Activated CD8-positive, alpha-beta T cell treated with anti-CD3 and anti-CD28 coated beads, Interleukin-2, amount 10 ng/mL, durations not matched to agents 7 days and 5 days (primary cell): ENCODE results near the gene RNF7. TPM values are rescaled to one million over a fixed set of nuclear protein-coding genes. Genes with fewer than 3 reads are reported as not detected.

Source experiments
- ATAC-seq: fragments of 150-1000 bp; cut with Tn5 transposase; one replicate; pipeline ENCODE4 v1.10.0; 2021; ENCODE audit warnings: moderate library complexity
- CTCF ChIA-PET: fragments of 350-600 bp; sonication (Branson Sonifier 250); formaldehyde crosslinking; loops from one replicate; lab custom pipeline; 2021; ENCODE audit warnings: antibody characterized with exemption; lab: Charles Lee
- POLR2A ChIA-PET: fragments of 350-600 bp; sonication (Branson Sonifier 250); formaldehyde crosslinking; loops from one replicate; lab custom pipeline; 2021; ENCODE audit warnings: antibody characterized with exemption; lab: Charles Lee
- DNase-seq: peaks from one replicate; pipeline ENCODE4 v3.0.0-alpha.2; 2020
- H3K27ac Mint-ChIP-seq: one replicate; pipeline ENCODE4 v1.8.0; 2021; ENCODE audit warnings: mild to moderate bottlenecking, mixed read lengths
- H3K27me3 Mint-ChIP-seq: one replicate; pipeline ENCODE4 v1.8.0; 2021; ENCODE audit warnings: low read depth, mixed read lengths
- H3K36me3 Mint-ChIP-seq: one replicate; pipeline ENCODE4 v1.8.0; 2021; ENCODE audit warnings: low read depth, mixed read lengths
- H3K4me1 Mint-ChIP-seq: one replicate; pipeline ENCODE4 v1.8.0; 2021; ENCODE audit warnings: low read depth, mixed read lengths
- H3K4me3 Mint-ChIP-seq: one replicate; pipeline ENCODE4 v1.8.0; 2021; ENCODE audit warnings: mild to moderate bottlenecking, mixed read lengths
- H3K9me3 Mint-ChIP-seq: one replicate; pipeline ENCODE4 v1.8.0; 2022; ENCODE audit warnings: mixed read lengths; ENCODE audit not compliant: insufficient read depth
- total RNA-seq, 2 experiments: library from RNA; stranded (reverse); gene quantifications; one replicate each; pipeline ENCODE4 v1.2.3, GENCODE V29; 2021

Gene RNF7
- total RNA-seq, 2 experiments from 2014 or later, result 58.5 to 61.2 TPM

DNA sequence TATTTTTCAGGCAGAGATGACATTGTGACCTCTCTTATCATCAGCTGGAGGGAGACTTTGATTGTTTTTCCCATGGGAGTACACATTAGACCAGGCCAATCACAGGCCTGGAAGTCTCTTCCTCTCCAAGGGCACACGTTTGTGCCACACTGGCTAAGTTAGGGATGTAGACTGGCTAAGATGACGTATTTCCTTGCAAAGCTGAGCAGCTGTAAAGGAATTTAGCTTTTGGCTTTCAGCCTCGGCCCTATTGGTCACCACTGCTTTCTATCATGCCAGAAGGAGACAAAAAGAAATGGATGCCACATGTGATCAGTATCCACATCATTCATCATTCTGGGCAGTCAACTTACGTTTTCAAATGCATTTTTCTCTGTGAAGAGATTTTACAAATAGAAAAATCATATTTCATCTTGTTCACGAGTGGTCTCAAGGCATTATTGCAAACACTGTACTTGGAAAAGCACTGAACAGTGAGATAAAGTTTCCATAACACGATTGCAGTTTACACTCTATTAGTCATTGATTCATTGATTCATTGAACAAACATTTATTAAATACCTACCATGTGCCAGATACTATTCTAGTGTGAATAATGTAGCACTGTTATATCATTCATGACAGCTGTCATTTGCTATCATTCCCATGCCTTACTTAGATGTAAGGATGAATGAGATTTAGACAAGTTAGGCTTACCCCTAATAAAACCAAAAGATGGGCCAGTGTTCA, 27.0 kb upstream of the RNF7 start:
- Mint-ChIP-seq H3K4me3 (no peak overlapping the region), H3K9me3 (no peaks in the 10 kb centered on the region), H3K36me3 (no peaks in the 10 kb centered on the region), H3K4me1 (no peaks in the 10 kb centered on the region), H3K27ac (no peak overlapping the region), H3K27me3 (peaks cover 1% of the 10 kb centered on the region)
- DNase-seq (no peak), ATAC-seq (no peak)
- ChIA-PET POLR2A (no interaction called here), CTCF (no interaction called here)

DNA sequence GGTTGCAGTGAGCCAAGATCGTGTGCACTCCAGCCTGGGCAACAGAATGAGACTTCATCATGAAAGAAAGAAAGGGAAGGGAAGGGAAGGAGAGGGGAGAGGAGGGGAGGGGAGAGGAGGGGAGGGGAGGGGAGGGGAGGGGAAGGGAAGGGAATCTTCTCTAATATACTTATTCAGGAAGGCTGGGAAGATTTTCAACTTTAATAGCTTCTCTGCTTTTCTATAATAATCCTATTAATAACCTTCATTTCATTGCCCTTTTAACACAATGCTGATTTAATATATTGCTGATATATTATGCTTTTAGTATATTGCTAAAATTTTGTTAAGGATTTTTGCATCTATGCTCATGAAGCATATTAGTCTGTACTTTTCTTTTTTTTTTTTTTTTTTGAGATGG, 23.4 kb upstream of the RNF7 start:
- ChIA-PET POLR2A (no interaction called here), CTCF (no interaction called here)
- no peak for DNase-seq
- no peak overlapping the region for H3K27ac Mint-ChIP-seq
- H3K36me3 Mint-ChIP-seq, result no peaks in the 10 kb centered on the region
- H3K9me3 Mint-ChIP-seq, result peaks cover 4% of the 10 kb centered on the region
- H3K4me3 Mint-ChIP-seq, result no peak overlapping the region
- H3K4me1 Mint-ChIP-seq, result no peaks in the 10 kb centered on the region
- H3K27me3 Mint-ChIP-seq, result peaks cover 6% of the 10 kb centered on the region
- ATAC-seq, result no peak

DNA sequence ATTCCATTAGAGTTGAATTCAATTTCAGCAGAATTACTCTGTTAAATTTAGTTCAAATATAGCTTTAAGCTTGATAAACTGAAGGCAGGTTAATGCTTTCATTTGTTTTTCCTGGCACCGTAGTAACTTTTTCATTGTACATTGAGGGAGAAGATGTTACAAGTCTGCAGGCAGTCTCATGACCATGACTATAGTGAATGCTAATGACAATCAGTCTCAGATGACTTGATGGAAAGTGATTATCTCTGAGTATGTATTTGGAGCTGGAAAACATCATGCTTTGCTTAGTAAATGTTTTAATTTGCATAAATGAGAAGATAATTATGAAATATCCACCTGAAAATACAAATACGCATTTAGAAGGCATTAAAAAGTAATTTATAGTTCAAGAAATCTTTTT, 16.0 kb upstream of the RNF7 start:
- CTCF ChIA-PET, result interaction anchor here (1.0 to 1.1 kb wide), 2 partner anchors 11 to 191 kb away, joined by 3 read pairs; no protein-coding TSS in a partner anchor
- peaks cover 10% of the 10 kb centered on the region for H3K27me3 Mint-ChIP-seq
- no peaks in the 10 kb centered on the region for H3K36me3 Mint-ChIP-seq
- POLR2A ChIA-PET, result no interaction called here
- H3K4me3 Mint-ChIP-seq, result no peak overlapping the region
- H3K27ac Mint-ChIP-seq, result no peak overlapping the region
- ATAC-seq (no peak), DNase-seq (no peak)
- H3K9me3 Mint-ChIP-seq, result peaks cover 3% of the 10 kb centered on the region
- H3K4me1 Mint-ChIP-seq, result no peaks in the 10 kb centered on the region

DNA sequence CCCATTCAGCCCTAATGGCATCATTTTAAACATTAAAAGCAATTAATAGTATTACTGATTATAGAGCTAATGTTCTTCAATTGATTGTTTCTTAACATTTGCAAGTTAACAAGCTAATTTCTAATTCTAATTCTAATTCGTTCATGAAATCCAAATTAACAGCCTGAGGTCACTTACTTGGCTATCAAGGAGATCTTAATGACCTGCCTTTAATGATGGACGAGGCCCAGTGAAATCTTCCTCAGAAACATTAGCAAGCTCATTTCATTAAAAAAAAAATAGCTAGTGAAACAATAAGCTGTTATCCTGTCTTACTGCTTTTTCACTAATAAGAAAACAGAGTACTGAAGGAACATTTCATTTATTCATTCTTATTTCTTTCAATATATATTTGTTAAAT, 15.4 kb upstream of the RNF7 start:
- no peaks in the 10 kb centered on the region for H3K4me1 Mint-ChIP-seq
- peaks cover 12% of the 10 kb centered on the region for H3K27me3 Mint-ChIP-seq
- H3K27ac Mint-ChIP-seq, result no peak overlapping the region
- ChIA-PET POLR2A (no interaction called here), CTCF (interaction anchor here (0.7 to 1.1 kb wide), 4 partner anchors 11 to 190 kb away, joined by 3 read pairs; no protein-coding TSS in a partner anchor)
- ATAC-seq (no peak), DNase-seq (no peak)
- H3K4me3 Mint-ChIP-seq, result no peak overlapping the region
- no peaks in the 10 kb centered on the region for H3K36me3 Mint-ChIP-seq
- no peaks in the 10 kb centered on the region for H3K9me3 Mint-ChIP-seq

DNA sequence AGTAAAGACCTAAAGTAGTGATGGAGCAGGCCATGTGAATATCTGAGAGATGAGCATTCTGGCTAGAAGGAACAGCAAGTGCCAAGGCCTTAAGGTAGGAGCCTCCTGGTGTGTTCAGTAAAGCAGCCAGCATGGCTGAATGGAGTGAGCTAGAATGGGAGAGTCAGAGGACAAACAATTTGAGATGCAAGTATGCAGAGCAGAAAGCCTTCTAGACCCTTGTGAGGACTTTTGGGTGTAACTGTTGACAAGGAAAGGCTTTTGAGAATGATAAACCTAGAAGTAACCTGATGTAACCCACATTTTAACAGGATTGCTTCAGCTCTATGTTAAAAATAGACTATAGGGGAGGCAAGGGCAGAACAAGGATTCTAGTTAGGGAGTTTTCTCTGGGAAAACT, 14.8 kb upstream of the RNF7 start:
- Mint-ChIP-seq H3K27me3 (peaks cover 15% of the 10 kb centered on the region), H3K4me3 (no peak overlapping the region), H3K9me3 (no peaks in the 10 kb centered on the region), H3K27ac (no peak overlapping the region), H3K36me3 (no peaks in the 10 kb centered on the region), H3K4me1 (no peaks in the 10 kb centered on the region)
- ChIA-PET POLR2A (no interaction called here), CTCF (interaction anchor here (0.7 to 1.1 kb wide), 3 partner anchors 10 to 162 kb away, joined by 3 read pairs; no protein-coding TSS in a partner anchor)
- DNase-seq (no peak), ATAC-seq (no peak)

DNA sequence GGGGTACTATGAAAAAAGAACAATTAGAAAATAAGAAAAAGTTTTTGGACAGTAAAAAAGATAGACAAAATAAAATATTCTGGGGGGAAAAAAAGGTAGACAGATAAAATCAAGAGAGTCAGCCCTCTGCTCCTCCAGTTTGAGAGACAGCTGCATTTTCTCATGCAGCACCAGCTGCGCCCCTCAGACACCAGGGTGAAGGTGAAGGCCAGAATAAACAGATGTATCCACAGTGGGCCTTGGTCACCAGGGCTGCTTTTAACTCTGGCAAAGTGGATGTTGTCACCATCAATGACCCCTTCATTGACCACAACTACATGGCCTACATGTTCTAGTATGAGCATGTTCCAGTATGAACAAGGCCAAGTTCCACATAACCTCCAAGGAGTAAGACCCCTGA, 13.9 kb upstream of the RNF7 start:
- Mint-ChIP-seq H3K9me3 (no peaks in the 10 kb centered on the region), H3K36me3 (no peaks in the 10 kb centered on the region), H3K27me3 (peaks cover 18% of the 10 kb centered on the region), H3K27ac (no peak overlapping the region), H3K4me1 (no peaks in the 10 kb centered on the region), H3K4me3 (no peak overlapping the region)
- ATAC-seq (no peak), DNase-seq (no peak)
- POLR2A ChIA-PET, result interaction anchor here (0.6 kb wide), 1 partner anchor 208 kb away, joined by 3 read pairs; no protein-coding TSS in a partner anchor
- CTCF ChIA-PET, result interaction anchor here (1.3 kb wide), 1 partner anchor 148 kb away, joined by 3 read pairs; no protein-coding TSS in a partner anchor

DNA sequence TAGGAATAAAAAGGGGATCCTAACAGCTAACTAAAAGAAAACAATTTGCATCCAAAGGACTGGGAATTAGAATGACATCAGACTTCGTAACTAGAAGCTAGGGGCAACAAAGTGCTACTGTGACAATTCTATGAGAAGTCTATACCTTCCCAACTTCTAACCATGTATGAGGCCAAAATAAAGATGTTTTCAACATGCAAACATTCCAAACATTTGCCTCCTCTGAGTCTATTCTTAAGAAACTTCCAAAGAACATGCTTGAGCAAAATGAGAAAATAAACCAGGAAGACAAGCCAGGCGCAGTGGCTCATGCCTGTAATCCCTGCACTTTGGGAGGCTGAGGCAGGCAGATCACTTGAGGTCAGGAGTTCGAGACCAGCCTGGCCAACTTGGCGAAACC, 13.1 kb upstream of the RNF7 start:
- H3K4me3 Mint-ChIP-seq, result no peak overlapping the region
- H3K27me3 Mint-ChIP-seq, result peaks cover 18% of the 10 kb centered on the region
- H3K36me3 Mint-ChIP-seq, result no peaks in the 10 kb centered on the region
- ATAC-seq (no peak), DNase-seq (no peak)
- H3K4me1 Mint-ChIP-seq, result no peaks in the 10 kb centered on the region
- H3K27ac Mint-ChIP-seq, result no peak overlapping the region
- ChIA-PET POLR2A (no interaction called here), CTCF (interaction anchor here (1.3 kb wide), 1 partner anchor 148 kb away, joined by 3 read pairs; no protein-coding TSS in a partner anchor)
- H3K9me3 Mint-ChIP-seq, result no peaks in the 10 kb centered on the region

DNA sequence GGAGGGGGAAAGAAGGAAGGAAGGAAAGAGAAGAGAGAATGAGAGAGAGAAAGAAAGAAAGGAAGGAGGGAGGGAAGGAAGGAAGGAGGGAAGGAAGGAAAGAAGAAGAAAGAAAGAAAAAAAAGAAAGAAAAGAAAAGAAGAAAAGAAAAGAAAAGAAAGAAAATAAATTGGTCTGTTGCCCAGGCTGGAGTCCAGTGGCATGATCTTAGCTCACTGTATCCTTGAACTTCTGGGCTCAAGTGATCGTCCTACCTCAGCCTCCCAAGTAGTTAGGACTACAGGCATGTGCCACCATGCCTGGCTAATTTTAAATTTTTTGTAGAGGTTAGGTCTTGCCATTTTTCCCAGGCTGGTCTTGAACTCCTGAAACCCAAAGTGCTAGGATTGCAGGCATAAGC, 11.6 kb upstream of the RNF7 start:
- H3K27ac Mint-ChIP-seq, result no peak overlapping the region
- H3K27me3 Mint-ChIP-seq, result peaks cover 14% of the 10 kb centered on the region
- CTCF ChIA-PET, result no interaction called here
- ATAC-seq (no peak), DNase-seq (no peak)
- no peaks in the 10 kb centered on the region for H3K4me1 Mint-ChIP-seq
- no peak overlapping the region for H3K4me3 Mint-ChIP-seq
- no peaks in the 10 kb centered on the region for H3K36me3 Mint-ChIP-seq
- POLR2A ChIA-PET, result no interaction called here
- no peaks in the 10 kb centered on the region for H3K9me3 Mint-ChIP-seq

DNA sequence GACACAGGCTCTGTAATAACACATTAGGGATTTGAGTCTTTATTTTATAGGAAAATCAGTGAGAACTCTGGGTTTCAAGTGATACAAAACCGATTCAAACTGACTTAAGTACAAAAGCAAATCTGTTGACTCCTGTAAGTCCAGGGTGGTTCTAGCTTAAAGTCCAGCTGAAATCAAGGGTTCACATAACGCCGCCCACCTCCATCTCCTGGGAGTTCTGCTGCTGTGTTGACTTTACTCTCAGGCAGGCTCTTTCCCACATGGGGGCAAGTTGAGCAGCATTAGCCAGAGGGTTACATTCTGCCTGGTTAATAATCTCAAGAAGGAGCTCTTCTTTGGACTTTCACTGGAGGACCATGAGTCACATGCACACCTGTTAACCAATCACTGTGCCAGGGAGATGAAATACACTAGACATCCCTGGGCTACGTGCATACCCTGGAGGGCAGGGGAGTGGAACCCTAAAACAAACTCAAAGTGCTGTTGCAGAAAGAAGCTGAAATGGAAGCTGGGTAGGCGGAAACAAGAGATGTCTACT, 9.7 kb upstream of the RNF7 start:
- no peak for DNase-seq
- H3K4me3 Mint-ChIP-seq, result no peak overlapping the region
- H3K36me3 Mint-ChIP-seq, result no peaks in the 10 kb centered on the region
- no peaks in the 10 kb centered on the region for H3K9me3 Mint-ChIP-seq
- no peak overlapping the region for H3K27ac Mint-ChIP-seq
- no peaks in the 10 kb centered on the region for H3K4me1 Mint-ChIP-seq
- peaks cover 13% of the 10 kb centered on the region for H3K27me3 Mint-ChIP-seq
- no peak for ATAC-seq
- CTCF ChIA-PET, result interaction anchor here (0.7 to 1.3 kb wide), 2 partner anchors 8 to 11 kb away, joined by 3 to 5 read pairs; no protein-coding TSS in a partner anchor
- POLR2A ChIA-PET, result no interaction called here

DNA sequence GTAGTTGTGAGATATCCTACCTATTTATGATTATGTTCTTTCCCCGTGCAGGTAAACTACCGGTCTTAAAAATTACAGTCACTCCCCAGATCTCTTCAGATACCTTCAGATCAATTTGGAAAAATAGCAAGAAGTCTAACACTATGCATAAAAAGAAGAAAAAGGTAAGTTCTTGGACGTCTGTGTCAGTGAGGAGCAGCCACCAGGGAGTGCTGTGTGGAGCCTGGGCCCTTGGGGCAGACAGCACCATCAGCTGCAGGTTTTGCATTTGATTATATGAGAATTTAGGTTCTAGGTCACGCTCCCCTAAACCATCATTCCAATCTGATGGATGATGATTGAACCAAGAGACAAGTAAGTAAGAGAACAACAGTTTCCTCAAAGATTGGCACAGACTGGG, 8.9 kb upstream of the RNF7 start:
- Mint-ChIP-seq H3K4me1 (no peaks in the 10 kb centered on the region), H3K9me3 (no peaks in the 10 kb centered on the region), H3K27ac (no peak overlapping the region), H3K27me3 (peaks cover 17% of the 10 kb centered on the region), H3K4me3 (no peak overlapping the region), H3K36me3 (no peaks in the 10 kb centered on the region)
- CTCF ChIA-PET, result interaction anchor here (1.3 kb wide), 1 partner anchor 10 kb away, joined by 5 read pairs; no protein-coding TSS in a partner anchor
- DNase-seq (no peak), ATAC-seq (no peak)
- POLR2A ChIA-PET, result no interaction called here

DNA sequence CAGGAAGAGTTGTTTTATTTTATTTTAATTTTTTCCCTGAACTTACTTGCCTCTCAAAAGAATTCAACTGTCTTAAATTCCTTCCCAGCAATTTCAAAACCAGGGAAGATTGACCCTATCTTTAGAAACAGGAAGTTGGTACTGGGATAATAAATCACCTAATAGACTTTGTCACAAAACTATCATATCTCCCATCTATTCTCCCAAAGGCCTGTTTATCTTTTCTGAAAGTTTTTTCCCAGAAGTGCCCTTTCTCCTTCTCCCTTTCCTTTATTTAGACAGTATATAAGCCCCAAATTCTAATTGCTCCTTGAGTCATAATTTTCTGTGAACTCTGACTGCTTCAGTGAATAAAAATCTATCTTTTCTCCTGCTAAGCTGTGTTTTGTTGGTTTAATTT, 2.9 kb upstream of the RNF7 start:
- ChIA-PET POLR2A (no interaction called here), CTCF (interaction anchor here (1.2 to 2.1 kb wide), 2 partner anchors 140 to 275 kb away, joined by 3 to 6 read pairs; no protein-coding TSS in a partner anchor)
- Mint-ChIP-seq H3K9me3 (no peaks in the 10 kb centered on the region), H3K27me3 (peaks cover 8% of the 10 kb centered on the region), H3K27ac (no peak overlapping the region), H3K4me1 (peaks cover 20% of the 10 kb centered on the region), H3K36me3 (no peaks in the 10 kb centered on the region), H3K4me3 (no peak overlapping the region)
- no peak for ATAC-seq
- DNase-seq, result no peak

DNA sequence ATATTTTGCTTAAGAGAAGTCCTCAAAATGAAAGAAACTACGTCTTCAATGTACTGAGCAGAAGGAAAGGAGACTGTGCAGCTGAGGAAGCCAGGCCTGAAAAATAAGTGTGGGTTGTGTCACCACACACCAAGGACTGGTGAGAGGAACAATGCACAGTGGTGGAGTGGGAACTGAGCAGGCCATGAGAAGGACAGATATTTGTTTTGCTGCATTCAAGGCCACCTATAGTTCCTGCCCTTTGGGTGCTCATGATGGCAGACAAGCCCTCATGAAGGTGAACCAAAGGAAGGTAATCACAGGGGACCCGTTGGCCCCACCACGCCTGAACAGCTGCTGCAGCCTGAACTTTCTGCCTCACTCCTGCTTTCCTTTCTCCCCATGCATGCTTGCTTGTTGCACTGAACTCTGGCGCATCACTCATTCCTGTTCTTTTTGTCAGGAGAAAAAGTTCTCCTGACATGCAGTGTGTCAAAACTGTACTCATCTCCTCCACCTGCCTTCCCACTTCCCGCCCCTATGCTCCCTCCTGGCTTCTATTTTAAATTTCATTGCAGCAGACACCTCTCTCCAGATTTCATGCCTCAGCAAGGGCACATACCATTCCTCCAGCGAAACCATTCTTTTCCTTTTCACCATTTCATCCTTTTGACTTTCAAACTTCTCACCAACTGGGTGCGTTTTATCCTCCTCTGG, 2.2 kb upstream of the RNF7 start:
- POLR2A ChIA-PET, result no interaction called here
- CTCF ChIA-PET, result interaction anchor here (1.2 to 1.8 kb wide), 3 partner anchors 8 to 177 kb away, joined by 3 to 7 read pairs (median 7); no protein-coding TSS in a partner anchor
- H3K4me3 Mint-ChIP-seq, result no peak overlapping the region
- H3K9me3 Mint-ChIP-seq, result no peaks in the 10 kb centered on the region
- H3K4me1 Mint-ChIP-seq, result peaks cover 26% of the 10 kb centered on the region
- ATAC-seq (no peak), DNase-seq (no peak)
- no peaks in the 10 kb centered on the region for H3K36me3 Mint-ChIP-seq
- H3K27ac Mint-ChIP-seq, result no peak overlapping the region
- H3K27me3 Mint-ChIP-seq, result peaks cover 8% of the 10 kb centered on the region
